IMR-90 (cell line): ENCODE results near the gene HIRA. TPM values are rescaled to one million over a fixed set of nuclear protein-coding genes. Genes with fewer than 3 reads are reported as not detected.

Experiments used
- ATAC-seq: fragments of 200-7000 bp; cut with Tn5 transposase; 2 replicates; pipeline ENCODE4 v1.9.1; 2020; ENCODE audit warnings: low read depth, mild to moderate bottlenecking, moderate library complexity
- BruUV-seq: library from RNA; stranded (reverse); fragments of 400-500 nt; replicated peaks from 2 replicates; lab custom pipeline; 2021; lab: Mats Ljungman, UMichigan
- CTCF ChIA-PET: fragments of 300-600 bp; formaldehyde crosslinking; extraction: SDS; loops from one replicate; lab custom pipeline; 2021; ENCODE audit warnings: antibody characterized with exemption; lab: Yijun Ruan, JAX
- POLR2A ChIA-PET: fragments of 300-600 bp; sonication (Branson Sonifier 250); formaldehyde crosslinking; loops from one replicate; lab custom pipeline; 2022; ENCODE audit warnings: antibody characterized with exemption; ENCODE audit not compliant: unreplicated experiment; lab: Charles Lee
- DNase-seq: peaks from one replicate; pipeline ENCODE4 v3.0.0; 2013
- H2AFZ ChIP-seq: replicated peaks from 2 replicates; pipeline ENCODE3; 2013; ENCODE audit warnings: low read length, mild to moderate bottlenecking; ENCODE audit not compliant: poor library complexity
- H2AK5ac ChIP-seq: 2 replicates; pipeline ENCODE4 v1.6.1; 2013; ENCODE audit warnings: low read depth, low read length, inconsistent platforms
- H2AK9ac ChIP-seq: replicated peaks from 2 replicates; pipeline ENCODE3; 2013; ENCODE audit warnings: mild to moderate bottlenecking, low read depth, low read length, moderate library complexity; ENCODE audit not compliant: poor library complexity
- H2BK120ac ChIP-seq: 2 replicates; pipeline ENCODE4 v1.6.1; 2013; ENCODE audit warnings: low read depth, low read length, inconsistent platforms
- H2BK15ac ChIP-seq: 3 replicates; pipeline ENCODE4 v1.6.1; 2013; ENCODE audit warnings: low read depth, low read length, inconsistent platforms
- H2BK20ac ChIP-seq: 2 replicates; pipeline ENCODE4 v1.6.1; 2013; ENCODE audit warnings: low read depth, mild to moderate bottlenecking, inconsistent platforms, low read length, moderate library complexity
- H2BK5ac ChIP-seq: 2 replicates; pipeline ENCODE4 v1.6.1; 2013; ENCODE audit warnings: mild to moderate bottlenecking, low read depth, low read length, inconsistent platforms; ENCODE audit not compliant: poor library complexity, severe bottlenecking
- H3K14ac ChIP-seq: replicated peaks from 2 replicates; pipeline ENCODE4 v1.6.1; 2013; ENCODE audit warnings: low read depth, low read length, inconsistent platforms
- H3K18ac ChIP-seq: 2 replicates; pipeline ENCODE4 v1.6.1; 2013; ENCODE audit warnings: low read depth, low read length, control low read depth
- H3K23ac ChIP-seq: 2 replicates; pipeline ENCODE4 v1.6.1; 2013; ENCODE audit warnings: low read depth, low read length, inconsistent platforms
- H3K27ac ChIP-seq: 2 replicates; pipeline ENCODE4 v1.5.1; 2013; ENCODE audit warnings: mild to moderate bottlenecking, control low read depth, low read length; ENCODE audit not compliant: insufficient read depth
- H3K27me3 ChIP-seq: 2 replicates; pipeline ENCODE4 v1.6.1; 2013; ENCODE audit warnings: low read length; ENCODE audit not compliant: control insufficient read depth, insufficient read depth
- H3K36me3 ChIP-seq: 2 replicates; pipeline ENCODE4 v1.6.1; 2013; ENCODE audit warnings: low read length, mixed read lengths; ENCODE audit not compliant: control insufficient read depth, insufficient read depth
- H3K4ac ChIP-seq: 2 replicates; pipeline ENCODE4 v1.6.1; 2013; ENCODE audit warnings: low read depth, low read length, inconsistent platforms
- H3K4me1 ChIP-seq: 2 replicates; pipeline ENCODE4 v1.6.1; 2013; ENCODE audit warnings: low read length, mixed read lengths; ENCODE audit not compliant: control insufficient read depth, insufficient read depth
- H3K4me2 ChIP-seq: 2 replicates; pipeline ENCODE4 v1.6.1; 2013; ENCODE audit warnings: low read depth, mild to moderate bottlenecking, control low read depth, low read length, moderate library complexity
- H3K4me3 ChIP-seq: 2 replicates; pipeline ENCODE4 v1.5.1; 2013; ENCODE audit warnings: low read depth, mild to moderate bottlenecking, control low read depth, low read length, moderate library complexity; ENCODE audit not compliant: insufficient read depth
- H3K56ac ChIP-seq: 2 replicates; pipeline ENCODE4 v1.6.1; 2013; ENCODE audit warnings: low read length, inconsistent platforms; ENCODE audit not compliant: insufficient read depth; ENCODE audit errors: extremely low read depth
- H3K79me1 ChIP-seq, 2 experiments: 2 replicates each; pipeline ENCODE4 v1.6.1; 2013; ENCODE audit warnings: low read length in 2 of 2, inconsistent platforms in 1 of 2, low read depth in 1 of 2
- H3K9ac ChIP-seq: 2 replicates; pipeline ENCODE4 v1.6.1; 2013; ENCODE audit warnings: low read depth, low read length, control low read depth
- H3K9me1 ChIP-seq: 2 replicates; pipeline ENCODE4 v1.6.1; 2013; ENCODE audit warnings: low read length, inconsistent platforms; ENCODE audit not compliant: insufficient read depth
- H3K9me3 ChIP-seq: 2 replicates; pipeline ENCODE4 v1.6.1; 2013; ENCODE audit warnings: low read length; ENCODE audit not compliant: control insufficient read depth, insufficient read depth
- H4K20me1 ChIP-seq: 2 replicates; pipeline ENCODE4 v1.6.1; 2013; ENCODE audit warnings: low read length, inconsistent platforms; ENCODE audit not compliant: insufficient read depth
- H4K5ac ChIP-seq: 2 replicates; pipeline ENCODE4 v1.6.1; 2013; ENCODE audit warnings: mild to moderate bottlenecking, low read depth, low read length, control low read depth
- H4K8ac ChIP-seq, 2 experiments: 2 replicates each; pipeline ENCODE4 v1.6.1; 2013; ENCODE audit warnings: low read depth in 2 of 2, low read length in 2 of 2, control low read depth in 1 of 2, inconsistent platforms in 1 of 2
- H4K91ac ChIP-seq: 2 replicates; pipeline ENCODE4 v1.6.1; 2013; ENCODE audit warnings: low read depth, low read length, inconsistent platforms; ENCODE audit not compliant: insufficient read depth
- BHLHE40 ChIP-seq: fragments of 150-350 bp; IDR thresholded peaks from 2 replicates; pipeline ENCODE4 v1.6.1; 2016; ENCODE audit warnings: mild to moderate bottlenecking, low read depth, low read length
- CEBPB ChIP-seq: IDR thresholded peaks from 2 replicates; pipeline ENCODE4 v1.6.1; 2012; ENCODE audit warnings: low read depth, low read length, improper control_type of control experiment
- CHD1 ChIP-seq: IDR thresholded peaks from 2 replicates; pipeline ENCODE4 v1.6.1; 2012; ENCODE audit warnings: low read depth, low read length, improper control_type of control experiment
- FOS ChIP-seq: fragments of 150-350 bp; IDR thresholded peaks from 2 replicates; pipeline ENCODE4 v1.6.1; 2016; ENCODE audit warnings: low read depth, low read length
- MAFK ChIP-seq: IDR thresholded peaks from 2 replicates; pipeline ENCODE4 v1.6.1; 2012; ENCODE audit warnings: low read depth, low read length, improper control_type of control experiment
- MAZ ChIP-seq: IDR thresholded peaks from 2 replicates; pipeline ENCODE4 v1.6.1; 2012; ENCODE audit warnings: low read depth, mild to moderate bottlenecking, low read length, improper control_type of control experiment, moderate library complexity, borderline replicate concordance
- MXI1 ChIP-seq: IDR thresholded peaks from 2 replicates; pipeline ENCODE4 v1.6.1; 2012; ENCODE audit warnings: low read depth, mild to moderate bottlenecking, low read length, moderate library complexity, borderline replicate concordance
- NFE2L2 ChIP-seq: fragments of 150-350 bp; IDR thresholded peaks from 2 replicates; pipeline ENCODE4 v1.6.1; 2016; ENCODE audit warnings: low read depth, mild to moderate bottlenecking, low read length
- POLR2A ChIP-seq: IDR thresholded peaks from 2 replicates; pipeline ENCODE4 v1.6.1; 2012; ENCODE audit warnings: mild to moderate bottlenecking, low read depth, low read length
- RAD21 ChIP-seq: IDR thresholded peaks from 2 replicates; pipeline ENCODE4 v1.6.1; 2012; ENCODE audit warnings: low read length, improper control_type of control experiment
- RCOR1 ChIP-seq: IDR thresholded peaks from 2 replicates; pipeline ENCODE4 v1.6.1; 2012; ENCODE audit warnings: mild to moderate bottlenecking, low read length, improper control_type of control experiment; ENCODE audit not compliant: insufficient replicate concordance
- RFX5 ChIP-seq: IDR thresholded peaks from 2 replicates; pipeline ENCODE4 v1.8.0; 2012; ENCODE audit warnings: low read depth, mild to moderate bottlenecking, low read length, moderate library complexity
- SMC3 ChIP-seq: fragments of 150-350 bp; IDR thresholded peaks from 2 replicates; pipeline ENCODE4 v1.6.1; 2016; ENCODE audit warnings: low read depth, mild to moderate bottlenecking, antibody characterized with exemption, low read length, moderate library complexity
- WGBS, 2 experiments: methylation state at CpG; one replicate each; pipeline versions ENCODE4 v1.1.5 to v1.1.7; 2013; ENCODE audit warnings: missing lambda C conversion rate in 2 of 2; ENCODE audit not compliant: insufficient read length in 1 of 2; ENCODE audit errors: extremely low coverage in 2 of 2; 5-methylcytosine and 5-hydroxymethylcytosine counted together
- dilution Hi-C: fragments of 300-500 bp; cut with HindIII; formaldehyde crosslinking; loops from one replicate; pipeline ENCODE4 v1.14.3; 2018; ENCODE audit warnings: low sequenced_read_pairs; ENCODE audit not compliant: unreplicated experiment
- in situ Hi-C: fragments of 300-500 bp; cut with MboI; formaldehyde crosslinking; loops from 3 replicates; pipeline ENCODE4 v1.14.3; 2019; ENCODE audit warnings: low sequenced_read_pairs, inconsistent platforms, mixed read lengths
- intact Hi-C: fragments of 100-400 bp; cut with micrococcal nuclease; formaldehyde crosslinking; loops from 2 replicates; pipeline ENCODE4 v1.10.0; 2022
- polyA plus RNA-seq, 3 experiments: library from polyadenylated mRNA; depleted of rRNA; stranded (reverse); fragments of >200 nt; gene quantifications; 2 replicates each; pipeline ENCODE4 v1.2.3, GENCODE V29; 2012; ENCODE audit warnings: low replicate concordance in 1 of 3
- total RNA-seq: library from RNA; depleted of rRNA; stranded (reverse); fragments of >200 nt; gene quantifications from 2 replicates; pipeline ENCODE4 v1.2.3, GENCODE V29; 2012
- TF ChIP-seq, protein P1 (sequence below): fragments of 150-350 bp; IDR thresholded peaks from 2 replicates; pipeline ENCODE4 v1.6.1; 2017; ENCODE audit warnings: mild to moderate bottlenecking, antibody characterized with exemption, low read length, low read depth
- TF ChIP-seq, protein P2 (sequence below): conservative IDR thresholded peaks from 2 replicates; pipeline ENCODE4 v1.5.1; 2012; ENCODE audit warnings: mild to moderate bottlenecking, low read depth, low read length, improper control_type of control experiment
- TF ChIP-seq, protein P3 (sequence below): fragments of 150-350 bp; IDR thresholded peaks from 2 replicates; pipeline ENCODE4 v1.6.1; 2016; ENCODE audit warnings: low read depth, mild to moderate bottlenecking, low read length, moderate library complexity, borderline replicate concordance

Gene HIRA
- total and polyA plus RNA-seq, 2 of the 4 experiments (the other 2 are of a cell fraction), result 14.5 to 24.2 TPM

DNA sequence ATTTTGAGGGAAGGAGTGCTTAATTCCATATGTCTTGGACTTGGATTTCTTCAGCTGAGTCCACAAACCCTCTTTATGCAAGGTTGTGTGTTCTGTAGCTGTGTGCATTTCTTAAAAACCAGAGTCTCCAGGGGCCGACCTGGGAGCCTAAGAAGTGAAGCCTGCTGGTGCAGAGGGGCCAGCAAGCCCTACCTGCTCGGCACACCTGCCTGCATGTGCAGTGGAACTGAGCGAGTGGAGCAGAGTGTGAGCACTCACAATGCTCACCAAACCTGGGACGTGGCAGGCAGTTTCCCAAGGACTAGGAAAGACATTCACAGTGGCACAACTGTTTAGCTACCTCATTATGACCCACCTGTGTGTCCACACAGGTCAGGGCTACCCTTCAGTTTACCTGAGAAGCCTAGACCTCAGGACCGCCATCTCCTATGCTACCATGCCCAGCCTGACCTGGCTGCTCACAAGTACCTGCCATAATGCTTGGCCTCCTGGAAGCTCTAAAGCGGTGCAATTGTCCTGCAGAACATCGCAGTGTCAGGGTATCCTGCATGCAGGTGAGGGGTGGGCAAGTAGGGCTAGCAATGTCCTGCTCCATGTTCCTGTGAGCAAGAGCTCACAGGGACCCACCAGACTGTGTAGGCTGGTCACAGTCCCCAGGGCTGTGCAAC, 12.1 kb upstream of the HIRA start:
- BruUV-seq, result no TSS peak

More for the DNA sequence above, 12.1 kb upstream of the HIRA start:
- intact Hi-C loops (no loop called here), in situ Hi-C loops (loop anchor here (10.0 kb wide), 1 partner anchor 59 kb away; no protein-coding TSS in a partner anchor), dilution Hi-C loops (no loop called here)
- Histone ChIP-seq H2BK15ac (no peak overlapping the region), H2BK20ac (no peak overlapping the region), H3K23ac (no peak overlapping the region), H4K91ac (no peak overlapping the region), H3K4me2 (no peak overlapping the region), H3K27me3 (no peaks in the 10 kb centered on the region), H3K4me1 (peaks cover 9% of the 10 kb centered on the region), H3K9ac (no peak overlapping the region), H2BK120ac (no peak overlapping the region), H3K27ac (no peak overlapping the region), H4K5ac (no peak overlapping the region), H2BK5ac (no peak overlapping the region), H3K36me3 (peaks cover 17% of the 10 kb centered on the region), H2AK5ac (no peak overlapping the region), H3K14ac (no peak overlapping the region), H2AK9ac (no peak overlapping the region), H3K9me1 (peaks cover 9% of the 10 kb centered on the region; the same call in 1 of the 2 replicates), H3K56ac (no peak overlapping the region), H3K79me1 (peaks cover 36 to 64% of the 10 kb centered on the region in 2 experiments), H4K8ac (no peak overlapping the region), H4K20me1 (peaks cover 17% of the 10 kb centered on the region), H3K4me3 (no peak overlapping the region), H3K9me3 (no peaks in the 10 kb centered on the region), H3K18ac (no peak overlapping the region), H3K4ac (no peak overlapping the region), H2AFZ (no peak overlapping the region)
- CTCF ChIA-PET, result interaction anchor here (0.6 kb wide), 1 partner anchor 47 kb away, joined by 3 read pairs; no protein-coding TSS in a partner anchor
- ATAC-seq, result no peak
- TF ChIP-seq MAZ, result no peak
- TF ChIP-seq NFE2L2, result no peak
- no peak for TF ChIP-seq RFX5
- TF ChIP-seq, protein P1, sequence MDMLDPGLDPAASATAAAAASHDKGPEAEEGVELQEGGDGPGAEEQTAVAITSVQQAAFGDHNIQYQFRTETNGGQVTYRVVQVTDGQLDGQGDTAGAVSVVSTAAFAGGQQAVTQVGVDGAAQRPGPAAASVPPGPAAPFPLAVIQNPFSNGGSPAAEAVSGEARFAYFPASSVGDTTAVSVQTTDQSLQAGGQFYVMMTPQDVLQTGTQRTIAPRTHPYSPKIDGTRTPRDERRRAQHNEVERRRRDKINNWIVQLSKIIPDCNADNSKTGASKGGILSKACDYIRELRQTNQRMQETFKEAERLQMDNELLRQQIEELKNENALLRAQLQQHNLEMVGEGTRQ, result no peak
- TF ChIP-seq FOS, result no peak
- no peak for TF ChIP-seq BHLHE40
- no peak for TF ChIP-seq RAD21
- TF ChIP-seq, protein P2, sequence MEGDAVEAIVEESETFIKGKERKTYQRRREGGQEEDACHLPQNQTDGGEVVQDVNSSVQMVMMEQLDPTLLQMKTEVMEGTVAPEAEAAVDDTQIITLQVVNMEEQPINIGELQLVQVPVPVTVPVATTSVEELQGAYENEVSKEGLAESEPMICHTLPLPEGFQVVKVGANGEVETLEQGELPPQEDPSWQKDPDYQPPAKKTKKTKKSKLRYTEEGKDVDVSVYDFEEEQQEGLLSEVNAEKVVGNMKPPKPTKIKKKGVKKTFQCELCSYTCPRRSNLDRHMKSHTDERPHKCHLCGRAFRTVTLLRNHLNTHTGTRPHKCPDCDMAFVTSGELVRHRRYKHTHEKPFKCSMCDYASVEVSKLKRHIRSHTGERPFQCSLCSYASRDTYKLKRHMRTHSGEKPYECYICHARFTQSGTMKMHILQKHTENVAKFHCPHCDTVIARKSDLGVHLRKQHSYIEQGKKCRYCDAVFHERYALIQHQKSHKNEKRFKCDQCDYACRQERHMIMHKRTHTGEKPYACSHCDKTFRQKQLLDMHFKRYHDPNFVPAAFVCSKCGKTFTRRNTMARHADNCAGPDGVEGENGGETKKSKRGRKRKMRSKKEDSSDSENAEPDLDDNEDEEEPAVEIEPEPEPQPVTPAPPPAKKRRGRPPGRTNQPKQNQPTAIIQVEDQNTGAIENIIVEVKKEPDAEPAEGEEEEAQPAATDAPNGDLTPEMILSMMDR, result no peak
- no peak for TF ChIP-seq CEBPB
- no peak for TF ChIP-seq CHD1
- no peak for TF ChIP-seq MAFK
- no peak for TF ChIP-seq MXI1
- no peak for TF ChIP-seq POLR2A
- TF ChIP-seq SMC3, result no peak
- TF ChIP-seq, protein P3, sequence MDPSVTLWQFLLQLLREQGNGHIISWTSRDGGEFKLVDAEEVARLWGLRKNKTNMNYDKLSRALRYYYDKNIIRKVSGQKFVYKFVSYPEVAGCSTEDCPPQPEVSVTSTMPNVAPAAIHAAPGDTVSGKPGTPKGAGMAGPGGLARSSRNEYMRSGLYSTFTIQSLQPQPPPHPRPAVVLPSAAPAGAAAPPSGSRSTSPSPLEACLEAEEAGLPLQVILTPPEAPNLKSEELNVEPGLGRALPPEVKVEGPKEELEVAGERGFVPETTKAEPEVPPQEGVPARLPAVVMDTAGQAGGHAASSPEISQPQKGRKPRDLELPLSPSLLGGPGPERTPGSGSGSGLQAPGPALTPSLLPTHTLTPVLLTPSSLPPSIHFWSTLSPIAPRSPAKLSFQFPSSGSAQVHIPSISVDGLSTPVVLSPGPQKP, result no peak
- TF ChIP-seq RCOR1, result no peak
- 100% methylated on average over 3 of the region's 7 CpGs; no CpG with 5 or more reads in 1 of the 2 experiments for WGBS, 2 experiments
- POLR2A ChIA-PET, result no interaction called here
- no peak for DNase-seq
